ENCODE data around the gene NRG3.

NRG3 gene

GRCh38 chr10:82318534-82318933 lies 443.5 kb downstream of the NRG3 start:
- TF ChIP-seq, protein P1, sequence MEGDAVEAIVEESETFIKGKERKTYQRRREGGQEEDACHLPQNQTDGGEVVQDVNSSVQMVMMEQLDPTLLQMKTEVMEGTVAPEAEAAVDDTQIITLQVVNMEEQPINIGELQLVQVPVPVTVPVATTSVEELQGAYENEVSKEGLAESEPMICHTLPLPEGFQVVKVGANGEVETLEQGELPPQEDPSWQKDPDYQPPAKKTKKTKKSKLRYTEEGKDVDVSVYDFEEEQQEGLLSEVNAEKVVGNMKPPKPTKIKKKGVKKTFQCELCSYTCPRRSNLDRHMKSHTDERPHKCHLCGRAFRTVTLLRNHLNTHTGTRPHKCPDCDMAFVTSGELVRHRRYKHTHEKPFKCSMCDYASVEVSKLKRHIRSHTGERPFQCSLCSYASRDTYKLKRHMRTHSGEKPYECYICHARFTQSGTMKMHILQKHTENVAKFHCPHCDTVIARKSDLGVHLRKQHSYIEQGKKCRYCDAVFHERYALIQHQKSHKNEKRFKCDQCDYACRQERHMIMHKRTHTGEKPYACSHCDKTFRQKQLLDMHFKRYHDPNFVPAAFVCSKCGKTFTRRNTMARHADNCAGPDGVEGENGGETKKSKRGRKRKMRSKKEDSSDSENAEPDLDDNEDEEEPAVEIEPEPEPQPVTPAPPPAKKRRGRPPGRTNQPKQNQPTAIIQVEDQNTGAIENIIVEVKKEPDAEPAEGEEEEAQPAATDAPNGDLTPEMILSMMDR (IDR thresholded peaks at IDR 0.05) = no peak

GRCh38 chr10:82319074-82319473 lies 444.1 kb downstream of the NRG3 start:
- TF ChIP-seq, protein P1 (IDR thresholded peaks at IDR 0.05) = no peak

- TF ChIP-seq, protein P1 (IDR thresholded peaks at IDR 0.05) = no peak
Observed at GRCh38 chr10:82319562-82319961, 444.6 kb downstream of the NRG3 start.

DNA sequence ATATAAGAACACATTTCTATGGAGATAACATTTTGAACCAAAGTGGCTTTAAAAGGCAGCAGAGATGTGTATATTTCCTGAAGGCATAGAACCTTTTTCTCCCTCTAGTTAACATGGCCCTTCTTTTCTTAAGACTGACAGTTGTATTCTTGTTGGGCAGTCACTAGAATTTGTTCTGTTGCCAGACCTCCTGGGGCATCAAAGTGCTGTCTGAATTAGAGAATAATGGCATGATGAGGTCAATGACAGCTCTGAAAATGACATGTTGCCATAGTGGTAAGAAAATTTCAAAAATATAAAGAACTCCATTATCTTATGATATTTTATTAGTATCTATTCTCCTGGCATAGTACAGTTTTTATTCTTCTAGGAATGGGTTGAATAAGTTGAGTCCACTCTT lies 446.7 kb downstream of the NRG3 start:
- TF ChIP-seq, protein P1 (IDR thresholded peaks at IDR 0.05) = no peak

DNA sequence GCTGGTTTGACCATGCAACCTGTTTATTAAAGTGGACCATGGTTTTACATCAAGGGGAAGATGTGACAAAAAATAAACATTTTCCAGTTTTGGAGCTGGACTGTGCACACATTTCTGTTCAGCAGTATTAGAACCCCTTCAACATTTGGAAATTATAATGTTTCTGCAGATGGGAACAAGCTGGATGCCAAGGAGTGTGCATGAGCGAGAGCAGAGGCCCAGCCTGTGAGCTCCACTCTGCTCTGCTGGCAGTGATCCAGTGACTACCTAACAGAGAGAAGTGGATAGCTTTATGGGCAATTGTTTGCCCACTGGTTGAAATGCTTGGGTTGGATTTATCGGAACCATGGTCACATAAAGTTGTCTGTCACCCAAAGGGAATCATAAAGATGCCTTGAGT lies 456.7 kb downstream of the NRG3 start:
- TF ChIP-seq, protein P1 (IDR thresholded peaks at IDR 0.05) = no peak

- TF ChIP-seq, protein P1 (IDR thresholded peaks at IDR 0.05) = no peak
Observed at GRCh38 chr10:82335831-82336230, 460.8 kb downstream of the NRG3 start.

GRCh38 chr10:82340166-82340565 lies 465.2 kb downstream of the NRG3 start:
- TF ChIP-seq, protein P1 (IDR thresholded peaks at IDR 0.05) = no peak

- TF ChIP-seq, protein P1 (IDR thresholded peaks at IDR 0.05) = no peak
Observed at GRCh38 chr10:82353381-82353780, 478.4 kb downstream of the NRG3 start.

Measured in LNCAP (cell line).